ENCODE measurements around the gene IKBKG.

DNA sequence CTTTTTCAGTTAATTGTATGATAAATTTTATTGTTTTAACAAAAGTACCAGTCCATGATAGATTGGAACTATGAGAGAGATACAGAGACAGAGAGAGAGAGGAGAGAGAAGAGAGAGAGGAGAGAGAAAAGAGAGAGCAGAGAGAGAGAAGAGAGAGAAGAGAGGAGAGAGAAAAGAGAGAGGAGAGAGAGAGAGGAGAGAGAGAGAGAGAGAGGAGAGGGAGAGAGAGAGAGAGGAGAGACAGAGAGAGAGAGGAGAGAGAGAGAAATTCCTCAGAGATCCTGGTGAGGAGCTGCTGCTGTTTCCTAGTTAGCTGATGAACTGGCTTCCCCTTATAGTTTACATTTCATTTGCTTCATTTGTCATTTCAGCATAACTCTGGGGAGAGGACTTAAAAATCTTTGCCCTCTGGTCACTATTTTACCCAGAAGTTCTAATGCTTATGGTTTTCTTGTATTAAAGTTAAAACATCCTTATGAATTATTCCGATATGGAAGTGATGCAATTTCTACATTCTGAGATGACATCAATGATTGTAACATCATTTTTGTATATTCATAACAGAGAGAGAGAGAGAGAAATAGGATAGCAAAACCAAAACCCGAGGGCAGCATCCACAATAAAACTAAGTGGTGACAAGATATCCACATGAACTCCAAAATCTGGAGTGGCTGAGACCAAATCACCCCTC is 48.3 kb downstream of the IKBKG start:
- TF ChIP-seq ZBTB7A (IDR thresholded peaks at IDR 0.05; ENCODE audit: low read depth) (no peak), EGR1 (IDR thresholded peaks at IDR 0.05) (no peak), EP300 (IDR thresholded peaks at IDR 0.05; ENCODE audit: borderline replicate concordance) (no peak), YY1 (IDR thresholded peaks at IDR 0.05; ENCODE audit: low read depth) (no peak)
- TF ChIP-seq, protein P1, sequence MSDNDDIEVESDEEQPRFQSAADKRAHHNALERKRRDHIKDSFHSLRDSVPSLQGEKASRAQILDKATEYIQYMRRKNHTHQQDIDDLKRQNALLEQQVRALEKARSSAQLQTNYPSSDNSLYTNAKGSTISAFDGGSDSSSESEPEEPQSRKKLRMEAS (IDR thresholded peaks at IDR 0.05) = no peak
- TF ChIP-seq, protein P2, sequence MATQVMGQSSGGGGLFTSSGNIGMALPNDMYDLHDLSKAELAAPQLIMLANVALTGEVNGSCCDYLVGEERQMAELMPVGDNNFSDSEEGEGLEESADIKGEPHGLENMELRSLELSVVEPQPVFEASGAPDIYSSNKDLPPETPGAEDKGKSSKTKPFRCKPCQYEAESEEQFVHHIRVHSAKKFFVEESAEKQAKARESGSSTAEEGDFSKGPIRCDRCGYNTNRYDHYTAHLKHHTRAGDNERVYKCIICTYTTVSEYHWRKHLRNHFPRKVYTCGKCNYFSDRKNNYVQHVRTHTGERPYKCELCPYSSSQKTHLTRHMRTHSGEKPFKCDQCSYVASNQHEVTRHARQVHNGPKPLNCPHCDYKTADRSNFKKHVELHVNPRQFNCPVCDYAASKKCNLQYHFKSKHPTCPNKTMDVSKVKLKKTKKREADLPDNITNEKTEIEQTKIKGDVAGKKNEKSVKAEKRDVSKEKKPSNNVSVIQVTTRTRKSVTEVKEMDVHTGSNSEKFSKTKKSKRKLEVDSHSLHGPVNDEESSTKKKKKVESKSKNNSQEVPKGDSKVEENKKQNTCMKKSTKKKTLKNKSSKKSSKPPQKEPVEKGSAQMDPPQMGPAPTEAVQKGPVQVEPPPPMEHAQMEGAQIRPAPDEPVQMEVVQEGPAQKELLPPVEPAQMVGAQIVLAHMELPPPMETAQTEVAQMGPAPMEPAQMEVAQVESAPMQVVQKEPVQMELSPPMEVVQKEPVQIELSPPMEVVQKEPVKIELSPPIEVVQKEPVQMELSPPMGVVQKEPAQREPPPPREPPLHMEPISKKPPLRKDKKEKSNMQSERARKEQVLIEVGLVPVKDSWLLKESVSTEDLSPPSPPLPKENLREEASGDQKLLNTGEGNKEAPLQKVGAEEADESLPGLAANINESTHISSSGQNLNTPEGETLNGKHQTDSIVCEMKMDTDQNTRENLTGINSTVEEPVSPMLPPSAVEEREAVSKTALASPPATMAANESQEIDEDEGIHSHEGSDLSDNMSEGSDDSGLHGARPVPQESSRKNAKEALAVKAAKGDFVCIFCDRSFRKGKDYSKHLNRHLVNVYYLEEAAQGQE (IDR thresholded peaks at IDR 0.05; ENCODE audit: low read depth) = no peak

Measured in Ishikawa (cell line).